Ammon's horn (tissue), 1 donor: Measurements from ENCODE around the gene SUDS3.
"Not testable (repeated sequence)": the region's sequence is repeated elsewhere in the genome, so short reads cannot be mapped to it uniquely, and the experiment has no call there.

Experiments
- DNase-seq: peaks from one replicate; pipeline ENCODE4 v3.0.0-alpha.2; 2016; ENCODE audit warnings: low spot score

SUDS3 gene

DNA sequence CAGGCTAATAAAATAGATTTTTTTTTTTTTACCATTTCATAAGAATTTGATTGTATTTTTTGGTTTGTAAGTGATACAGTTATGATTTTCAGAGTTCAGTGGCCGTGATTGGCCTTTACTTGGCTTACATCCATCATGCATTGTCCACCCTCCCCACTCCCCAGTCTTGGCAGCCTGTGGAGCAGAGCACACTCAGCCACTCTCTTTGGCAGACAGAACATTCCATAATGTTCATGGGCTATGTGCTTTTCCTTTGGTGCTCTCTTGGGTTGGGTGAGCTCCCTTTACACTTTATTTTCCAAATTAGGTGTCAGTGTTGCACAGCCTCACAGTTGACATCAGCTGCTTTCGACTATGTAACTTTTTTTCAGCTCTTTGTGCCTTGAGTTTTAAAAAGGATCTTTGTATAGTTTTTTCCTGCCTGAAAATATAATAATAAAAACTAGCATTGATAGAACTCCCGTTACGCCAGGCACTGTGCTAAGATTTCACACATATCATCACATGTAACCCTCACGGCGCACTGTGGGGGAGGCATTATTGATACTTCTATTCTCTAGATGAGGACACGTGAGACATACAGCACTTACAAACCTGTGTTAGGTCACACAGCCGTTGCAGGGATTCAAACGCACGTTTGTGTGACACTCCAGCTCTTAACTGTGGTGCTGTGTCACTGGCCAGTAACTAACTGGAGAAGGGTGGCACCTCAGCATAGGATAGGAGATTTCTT is 21.5 kb downstream of the SUDS3 start:
- DNase-seq: peak; percentile 21

DNA sequence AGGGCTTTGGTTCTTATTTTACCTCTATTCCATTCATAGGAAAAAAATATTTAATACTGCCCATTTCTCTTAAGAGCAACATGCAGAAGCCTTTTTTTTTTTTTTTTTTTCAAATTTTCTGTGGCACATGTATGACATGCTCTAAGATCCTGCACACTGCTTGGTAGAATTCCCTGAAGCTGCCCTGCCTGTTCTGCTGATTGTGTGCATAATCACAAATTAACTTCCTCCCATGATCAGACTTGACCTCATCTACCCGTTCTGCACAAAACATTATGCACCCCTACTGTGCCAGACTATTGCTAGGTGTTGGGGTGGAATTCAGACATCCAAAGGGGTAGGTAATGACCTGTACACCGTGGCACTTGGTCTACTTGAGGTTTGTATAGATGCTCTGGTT is 22.2 kb downstream of the SUDS3 start:
- no peak for DNase-seq

GRCh38 chr12:118398940-118399339 is 22.6 kb downstream of the SUDS3 start:
- no peak for DNase-seq

DNA sequence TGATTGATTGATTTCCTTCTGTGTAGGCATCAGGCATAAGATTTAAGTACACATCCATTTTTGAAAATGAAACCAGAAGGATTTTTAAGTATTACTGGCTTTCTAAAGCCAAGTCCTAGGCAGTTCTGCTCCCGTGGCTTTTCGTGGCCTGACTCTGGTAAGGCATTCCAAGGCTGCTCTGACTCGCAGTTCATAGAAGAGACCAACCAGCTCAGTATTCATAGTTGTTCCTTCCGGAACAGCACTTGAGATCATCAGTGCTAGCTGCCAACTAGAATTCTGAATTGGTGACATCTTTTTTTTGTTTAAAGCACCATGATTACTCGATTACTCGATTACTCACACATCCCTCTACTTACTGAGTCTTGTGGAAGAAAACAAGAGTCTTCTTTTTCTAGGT is 25.9 kb downstream of the SUDS3 start:
- peak; percentile 18 for DNase-seq

DNA sequence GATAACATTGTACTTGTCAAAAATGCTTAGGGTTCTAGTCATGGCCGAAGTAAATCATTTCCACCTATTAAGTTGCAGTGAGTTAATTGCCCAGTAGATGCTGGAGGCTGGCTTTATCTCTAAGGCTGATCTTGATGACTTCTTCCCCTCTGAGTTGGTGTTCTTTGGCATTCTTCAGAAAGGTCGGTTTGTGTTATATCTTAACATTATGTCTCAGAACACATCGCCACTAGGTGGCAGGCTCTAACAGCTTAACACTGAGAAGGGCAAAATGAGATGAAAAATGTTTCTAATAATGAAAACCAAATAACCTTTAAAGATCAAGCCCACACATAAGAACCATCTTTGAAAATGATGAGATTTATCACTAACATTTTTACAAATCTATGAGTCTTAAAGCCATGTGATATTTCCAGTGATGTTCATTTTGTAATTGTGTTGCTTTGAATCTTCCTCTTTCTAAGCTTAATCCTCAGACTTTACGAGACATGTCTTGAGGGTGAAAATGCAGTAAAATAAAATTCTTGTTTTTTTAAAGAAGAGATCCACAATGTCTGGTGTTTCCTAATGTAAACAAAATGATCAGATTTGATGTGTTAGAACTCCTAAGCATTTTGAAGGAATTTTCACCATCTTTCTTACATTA is 28.6 kb downstream of the SUDS3 start:
- DNase-seq: peak; percentile 81

- DNase-seq: not testable (repeated sequence)
Measured at GRCh38 chr12:118408241-118408640, 31.9 kb downstream of the SUDS3 start.

DNA sequence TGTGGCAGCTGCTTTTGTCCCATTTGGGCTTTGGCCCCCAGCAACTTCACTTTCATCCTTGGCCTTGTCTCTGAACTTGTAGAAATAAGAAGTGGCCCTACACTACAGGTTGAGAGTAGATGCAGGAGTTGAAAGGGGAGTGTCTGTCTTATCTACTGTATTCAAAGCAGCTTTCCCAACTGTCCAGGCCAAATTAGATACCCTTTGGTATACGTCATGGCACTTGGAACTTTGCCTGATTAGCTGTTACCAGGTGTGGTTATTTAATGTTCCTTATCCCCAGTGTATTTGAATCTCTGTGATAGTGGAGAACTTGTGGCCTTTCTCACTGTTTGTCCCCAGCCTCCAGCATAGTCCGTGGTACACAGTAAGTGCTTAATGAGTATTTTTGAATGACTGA is 33.5 kb downstream of the SUDS3 start:
- no peak for DNase-seq

GRCh38 chr12:118417942-118418341 is 41.6 kb downstream of the SUDS3 start:
- DNase-seq: no peak

DNA sequence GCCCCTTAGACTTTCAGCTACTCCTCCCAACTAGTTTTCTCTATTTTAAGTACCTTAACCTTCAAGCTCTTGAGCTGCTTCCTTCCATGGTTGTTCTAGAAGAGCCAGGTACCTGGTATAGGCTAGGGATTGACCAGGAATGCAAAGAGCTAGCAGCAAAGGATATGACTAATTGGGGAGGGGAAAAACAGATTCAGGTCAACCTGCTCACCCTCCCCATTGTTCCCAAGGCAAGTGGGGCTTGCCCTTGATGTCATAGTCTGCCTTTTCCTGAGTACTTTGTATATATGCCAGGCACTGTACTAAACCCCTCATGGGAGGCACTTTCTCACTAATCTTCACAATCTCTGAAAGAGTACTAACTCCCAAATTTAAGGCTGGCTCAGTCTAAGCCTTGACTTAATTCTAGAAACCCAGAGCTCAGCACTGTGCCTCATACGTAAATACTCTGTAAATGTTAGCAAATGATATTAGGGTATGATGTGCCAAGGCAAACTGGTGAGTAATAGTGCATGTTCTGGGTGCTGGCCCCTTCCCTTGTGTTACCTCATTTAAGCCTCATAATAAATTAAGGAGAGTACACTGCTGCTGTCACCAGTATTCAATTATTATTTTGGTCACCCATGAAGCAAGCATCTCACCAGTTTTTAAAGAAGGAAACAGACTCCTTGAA is 42.2 kb downstream of the SUDS3 start:
- DNase-seq: no peak

DNA sequence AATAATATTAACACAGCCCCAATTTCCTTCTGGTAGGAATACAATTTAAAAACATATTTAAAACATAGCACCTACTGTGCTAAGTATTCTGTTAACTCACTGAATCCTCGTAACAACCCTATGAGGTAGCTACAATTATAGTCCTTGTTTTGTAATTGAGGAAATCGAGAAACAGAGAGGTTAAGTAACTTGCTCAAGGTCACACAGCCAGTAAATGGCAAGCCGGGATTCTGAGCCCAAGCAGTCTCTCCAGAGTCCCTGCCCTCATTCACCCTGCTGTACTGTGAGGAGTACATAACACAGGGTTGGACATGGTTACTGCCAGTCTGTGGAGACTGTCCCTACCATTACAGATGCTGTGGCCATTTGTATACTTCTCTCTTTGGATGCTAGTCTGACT is 44.3 kb downstream of the SUDS3 start:
- no peak for DNase-seq

DNA sequence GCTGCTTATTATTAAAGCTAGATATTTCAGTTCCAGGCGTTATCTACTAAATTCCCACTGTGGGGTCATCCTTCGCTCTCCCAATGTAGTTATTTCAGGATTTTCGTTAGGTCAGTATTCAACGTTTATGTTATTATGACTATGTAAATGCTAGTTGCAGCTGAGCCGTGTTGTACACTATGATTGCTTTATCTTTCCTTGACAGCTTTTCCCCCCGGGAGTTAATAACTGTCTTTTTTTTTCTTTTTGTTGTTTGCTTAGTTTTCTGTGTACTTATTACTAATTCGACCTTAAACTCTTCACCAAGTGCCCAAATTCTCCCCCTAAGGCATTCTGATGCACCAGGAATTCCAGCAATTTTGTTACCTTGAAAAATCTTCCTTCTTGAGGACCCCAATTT is 48.5 kb downstream of the SUDS3 start:
- DNase-seq: no peak

DNA sequence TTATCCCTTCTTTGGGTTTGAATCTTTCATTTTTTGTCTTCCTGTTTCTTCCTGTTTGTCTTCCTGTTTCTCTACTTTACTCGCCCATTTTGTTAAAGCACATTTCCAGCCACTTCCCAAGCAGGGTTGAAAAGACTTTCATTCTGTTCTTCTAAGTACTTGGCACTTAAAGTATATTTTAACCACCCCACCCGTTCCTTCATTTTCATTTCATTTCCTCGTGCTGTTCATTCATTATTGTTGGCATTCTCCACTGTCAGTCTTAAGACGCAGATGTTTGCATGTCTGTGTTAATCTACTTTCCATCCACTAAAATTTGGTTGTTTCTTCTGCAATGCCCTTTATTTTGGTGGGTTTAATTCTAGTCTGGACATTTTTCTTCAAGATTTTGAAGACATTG is 49.0 kb downstream of the SUDS3 start:
- DNase-seq: no peak

DNA sequence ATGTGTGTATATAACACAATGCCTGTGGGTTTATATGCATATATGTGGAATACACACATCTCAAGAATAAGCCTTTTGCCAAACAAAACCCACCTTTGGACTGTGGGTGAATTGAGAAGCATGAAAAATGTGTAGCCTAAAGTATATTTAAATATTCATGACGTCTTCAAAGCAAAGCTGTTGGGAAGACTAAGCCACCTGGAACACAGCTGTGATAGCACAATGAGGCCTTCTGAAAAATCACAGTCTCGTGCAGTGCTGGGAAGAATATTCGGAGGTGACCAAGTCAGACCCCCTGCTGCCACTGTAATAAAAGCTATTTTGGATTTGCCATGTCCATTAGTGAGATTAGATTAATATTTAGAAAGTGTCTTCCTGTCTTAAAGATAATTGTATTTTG is 51.5 kb downstream of the SUDS3 start:
- no peak for DNase-seq

GRCh38 chr12:118428643-118429042 is 52.3 kb downstream of the SUDS3 start:
- no peak for DNase-seq

GRCh38 chr12:118429688-118430383 is 53.5 kb downstream of the SUDS3 start:
- no peak for DNase-seq

DNA sequence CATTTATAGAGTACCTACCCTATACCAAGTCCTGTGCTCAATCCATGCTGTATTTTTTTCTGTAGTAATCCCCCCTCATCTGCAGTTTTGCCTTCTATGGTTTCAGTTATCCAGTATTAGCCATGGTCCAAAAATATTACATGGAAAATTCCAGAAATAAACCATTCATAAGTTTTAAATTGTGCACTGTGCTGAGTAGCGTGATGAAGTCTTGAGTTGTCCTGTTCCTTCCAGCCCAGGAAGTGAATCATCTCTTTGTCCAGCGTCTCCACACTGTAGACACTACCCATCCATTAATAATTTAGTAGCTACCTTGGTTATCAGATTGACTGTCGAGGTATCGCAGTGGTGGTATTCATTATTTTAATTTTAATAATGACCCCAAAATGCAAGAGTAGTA is 54.2 kb downstream of the SUDS3 start:
- DNase-seq: no peak

GRCh38 chr12:118432812-118433545 is 56.6 kb downstream of the SUDS3 start:
- DNase-seq: no peak

- DNase-seq: no peak
Measured at GRCh38 chr12:118436002-118436730, 59.8 kb downstream of the SUDS3 start.

DNA sequence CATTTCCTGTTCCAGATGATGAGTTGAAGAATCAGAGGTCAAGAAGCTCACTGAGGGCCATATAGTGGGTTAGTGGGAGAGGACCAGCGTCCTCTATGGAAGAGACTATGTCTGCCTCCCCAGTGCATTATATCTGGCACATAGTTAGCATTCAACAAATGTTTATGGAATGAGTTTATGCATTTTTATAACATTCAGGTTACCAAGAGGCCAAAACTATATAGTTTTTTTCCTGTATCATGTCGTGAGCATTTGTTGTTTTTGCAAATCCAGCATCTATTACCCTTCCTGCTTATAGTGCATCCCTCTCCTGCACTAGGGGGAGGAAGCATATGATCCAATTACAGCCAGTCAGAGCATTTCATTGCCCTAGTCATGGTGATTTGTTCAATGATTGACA is 60.6 kb downstream of the SUDS3 start:
- no peak for DNase-seq

DNA sequence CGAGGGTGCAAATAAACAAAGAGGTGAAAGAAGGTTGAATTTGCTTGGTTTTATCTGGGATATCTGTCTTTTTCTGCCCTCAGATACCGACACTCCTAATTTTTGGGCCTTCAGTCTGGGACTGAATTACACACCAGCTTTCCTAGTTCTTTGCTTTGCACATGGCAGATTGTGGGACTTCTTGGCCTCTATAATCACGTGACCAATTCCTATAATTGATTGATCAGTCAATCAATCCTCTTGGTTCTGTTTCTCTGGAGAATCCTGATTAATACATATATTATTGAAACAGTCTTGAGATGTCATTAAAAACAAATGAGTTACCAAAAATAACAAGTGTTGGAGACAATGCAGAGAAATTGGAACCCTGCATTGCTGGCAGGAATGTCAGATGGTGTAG is 62.7 kb downstream of the SUDS3 start:
- no peak for DNase-seq

DNA sequence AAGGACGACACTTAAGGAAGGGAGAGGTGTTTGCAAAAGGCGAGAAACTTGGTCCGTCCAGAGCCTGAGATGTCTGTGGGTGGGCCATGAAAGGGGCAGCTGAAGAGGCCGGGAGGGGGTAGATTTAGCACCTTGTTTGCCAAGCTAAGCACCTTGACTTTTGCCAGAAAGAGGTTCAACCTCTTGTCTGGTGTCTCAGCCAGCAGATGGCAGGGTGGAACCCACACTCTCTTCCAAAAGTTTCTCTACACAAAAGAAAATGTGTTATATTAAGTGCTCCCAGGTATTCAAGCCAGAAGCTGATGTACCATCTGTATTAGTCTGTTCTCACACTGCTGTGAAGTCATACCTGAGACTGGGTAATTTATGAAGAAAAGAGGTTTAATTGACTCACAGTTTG is 69.9 kb downstream of the SUDS3 start:
- no peak for DNase-seq
